ENCODE data around the gene HMCN2. TPM values are rescaled to one million over a fixed set of nuclear protein-coding genes. Genes with fewer than 3 reads are reported as not detected.

HMCN2 gene
- total RNA-seq, 4 donors from 2014 or later, result 1.3 to 6.3 (median 3.5) TPM

GRCh38 chr9:130425741-130426466 lies 160.3 kb downstream of the HMCN2 start:
- TF ChIP-seq POLR2A (IDR thresholded peaks at IDR 0.05), result no peak
- no peak for TF ChIP-seq POLR2AphosphoS5 (IDR thresholded peaks at IDR 0.05)
- no peak for TF ChIP-seq EP300 (IDR thresholded peaks at IDR 0.05)
- TF ChIP-seq CTCF (IDR thresholded peaks at IDR 0.05), result no peak
- peaks cover 15% of the 10 kb centered on the region for H3K4me1 ChIP-seq
- no peak overlapping the region for H3K27ac ChIP-seq
- H3K4me3 ChIP-seq, result no peak overlapping the region
- H3K9me3 ChIP-seq, result no peaks in the 10 kb centered on the region
- H3K36me3 ChIP-seq, result no peaks in the 10 kb centered on the region
- peaks cover 27% of the 10 kb centered on the region for H3K27me3 ChIP-seq
- no peak for DNase-seq (ENCODE audit: low spot score in 2 of 2)
- 76% methylated on average over 19 of the region's 21 CpGs for WGBS

GRCh38 chr9:130426467-130426773 lies 160.9 kb downstream of the HMCN2 start:
- WGBS, result 70% methylated on average over 8 of the region's 8 CpGs

GRCh38 chr9:130426883-130427282 lies 161.3 kb downstream of the HMCN2 start:
- Histone ChIP-seq H3K4me1 (peaks cover 17% of the 10 kb centered on the region), H3K27me3 (peaks cover 29% of the 10 kb centered on the region), H3K4me3 (no peak overlapping the region), H3K9me3 (no peaks in the 10 kb centered on the region), H3K27ac (no peak overlapping the region), H3K36me3 (no peaks in the 10 kb centered on the region)
- peak in 1 of 2 donors; percentile 60 for DNase-seq (ENCODE audit: low spot score in 2 of 2)
- 29% methylated on average over 10 of the region's 10 CpGs for WGBS
- TF ChIP-seq POLR2AphosphoS5 (IDR thresholded peaks at IDR 0.05) (no peak), CTCF (IDR thresholded peaks at IDR 0.05) (no peak)

More at GRCh38 chr9:130426467-130426773, 160.9 kb downstream of the HMCN2 start:
- Histone ChIP-seq H3K27ac (no peak overlapping the region), H3K27me3 (peaks cover 32% of the 10 kb centered on the region), H3K4me1 (peaks cover 15% of the 10 kb centered on the region), H3K4me3 (no peak overlapping the region), H3K36me3 (no peaks in the 10 kb centered on the region), H3K9me3 (no peaks in the 10 kb centered on the region)
- TF ChIP-seq EP300 (IDR thresholded peaks at IDR 0.05) (no peak), POLR2AphosphoS5 (IDR thresholded peaks at IDR 0.05) (no peak)
- DNase-seq (ENCODE audit: low spot score in 2 of 2), result no peak

- Histone ChIP-seq H3K9me3 (no peaks in the 10 kb centered on the region), H3K4me1 (peaks cover 21% of the 10 kb centered on the region), H3K27me3 (peaks cover 28% of the 10 kb centered on the region), H3K36me3 (no peaks in the 10 kb centered on the region), H3K27ac (no peak overlapping the region), H3K4me3 (no peak overlapping the region)
- 75% methylated on average over 7 of the region's 12 CpGs for WGBS
- TF ChIP-seq EP300 (IDR thresholded peaks at IDR 0.05) (no peak), CTCF (IDR thresholded peaks at IDR 0.05) (no peak), POLR2A (IDR thresholded peaks at IDR 0.05) (no peak), POLR2AphosphoS5 (IDR thresholded peaks at IDR 0.05) (no peak)
- DNase-seq (ENCODE audit: low spot score in 2 of 2), result no peak
Observed at GRCh38 chr9:130427326-130427725, 161.8 kb downstream of the HMCN2 start.

- Histone ChIP-seq H3K4me1 (peaks cover 30% of the 10 kb centered on the region), H3K27me3 (peaks cover 33% of the 10 kb centered on the region), H3K9me3 (no peaks in the 10 kb centered on the region), H3K36me3 (no peaks in the 10 kb centered on the region), H3K4me3 (no peak overlapping the region), H3K27ac (no peak overlapping the region)
- TF ChIP-seq POLR2A (IDR thresholded peaks at IDR 0.05), result no peak
- TF ChIP-seq CTCF (IDR thresholded peaks at IDR 0.05), result no peak
- no peak for TF ChIP-seq EP300 (IDR thresholded peaks at IDR 0.05)
- no peak for TF ChIP-seq POLR2AphosphoS5 (IDR thresholded peaks at IDR 0.05)
- no peak for DNase-seq (ENCODE audit: low spot score in 2 of 2)
- 88% methylated on average over 16 of the region's 20 CpGs for WGBS
Observed at GRCh38 chr9:130428086-130428665, 162.6 kb downstream of the HMCN2 start.

Data from suprapubic skin (tissue), 4 donors.